GM21381 (cell line): ENCODE measurements around the gene CNMD.

Source experiments
- ATAC-seq: cut with Tn5 transposase; IDR thresholded peaks from one replicate; pipeline ENCODE4 v1.9.1; 2021; ENCODE audit warnings: mild to moderate bottlenecking, moderate library complexity; ENCODE audit not compliant: unreplicated experiment

The CNMD gene

DNA sequence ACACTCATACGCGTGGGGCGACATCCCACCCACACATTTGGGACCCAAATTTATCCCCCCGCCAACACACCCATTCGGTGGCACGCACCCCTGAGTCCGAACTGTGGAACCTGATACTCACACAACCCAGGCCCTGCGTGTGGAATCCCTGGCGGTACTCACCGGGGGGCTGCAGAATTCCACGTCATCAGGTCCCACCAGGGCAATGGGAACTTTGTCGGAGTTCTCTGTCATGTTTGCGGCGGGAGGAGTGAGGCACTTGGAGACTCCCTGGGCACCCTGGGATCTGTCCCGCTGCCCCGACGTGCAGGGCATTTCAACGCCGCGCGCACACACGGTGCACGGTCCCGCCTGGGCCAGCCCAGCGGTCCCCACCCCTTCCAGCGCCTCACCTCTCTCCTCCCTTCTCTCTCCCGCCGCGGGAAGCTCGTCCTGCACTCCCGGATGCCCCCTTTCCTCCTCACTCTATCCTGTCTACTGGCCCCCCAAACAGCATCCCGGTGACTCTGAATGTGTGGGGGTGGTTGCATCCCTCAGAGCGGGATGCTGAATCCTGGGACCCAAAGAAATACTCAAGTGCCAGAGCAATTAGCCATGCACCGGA is at the start of gene CNMD:
Gene CNMD (minus strand): TSS at position 353 of the 604 bp plus-strand sequence. CDS start 119 bp downstream, at position 234.
- ATAC-seq = no peak

DNA sequence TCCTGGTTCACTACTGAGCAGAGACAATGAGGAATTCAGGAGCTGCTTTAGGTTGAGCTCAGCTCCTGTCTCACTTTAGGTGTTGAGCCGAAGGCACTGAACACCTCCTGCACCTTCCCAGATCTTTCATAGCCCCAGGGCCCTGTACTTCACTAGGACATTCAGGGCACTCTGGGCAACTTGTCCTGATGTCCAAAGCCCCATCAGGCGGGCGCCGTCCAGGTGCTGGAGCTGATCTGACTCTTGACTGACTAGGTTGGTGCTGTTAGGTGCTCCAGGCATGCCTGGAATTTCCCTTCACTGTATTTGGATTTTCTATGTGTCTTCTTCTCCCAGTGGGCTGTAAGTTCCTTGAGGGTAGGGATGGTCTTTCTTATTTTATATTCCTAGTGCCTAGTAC is 48.4 kb upstream of the CNMD start:
- no peak for ATAC-seq

DNA sequence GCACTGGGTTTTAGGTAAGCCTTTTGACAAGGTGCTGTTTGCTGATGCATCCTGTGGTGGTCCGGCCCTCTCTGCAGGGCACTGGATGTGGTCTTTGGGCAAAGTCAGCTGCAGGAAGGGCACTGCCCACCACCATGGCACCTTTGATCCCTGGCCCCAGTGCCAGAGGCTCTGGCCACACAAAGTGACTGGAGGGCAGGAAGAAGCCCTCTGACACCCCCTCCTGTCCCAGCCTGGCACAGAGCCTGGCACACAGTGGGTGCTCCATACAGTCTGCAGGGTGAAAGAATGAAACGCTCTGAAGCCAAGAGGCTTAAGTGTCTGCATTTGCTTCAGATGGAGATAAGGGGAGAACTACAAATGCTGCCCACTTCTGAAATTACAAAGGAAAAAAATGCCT is 47.6 kb upstream of the CNMD start:
- no peak for ATAC-seq

DNA sequence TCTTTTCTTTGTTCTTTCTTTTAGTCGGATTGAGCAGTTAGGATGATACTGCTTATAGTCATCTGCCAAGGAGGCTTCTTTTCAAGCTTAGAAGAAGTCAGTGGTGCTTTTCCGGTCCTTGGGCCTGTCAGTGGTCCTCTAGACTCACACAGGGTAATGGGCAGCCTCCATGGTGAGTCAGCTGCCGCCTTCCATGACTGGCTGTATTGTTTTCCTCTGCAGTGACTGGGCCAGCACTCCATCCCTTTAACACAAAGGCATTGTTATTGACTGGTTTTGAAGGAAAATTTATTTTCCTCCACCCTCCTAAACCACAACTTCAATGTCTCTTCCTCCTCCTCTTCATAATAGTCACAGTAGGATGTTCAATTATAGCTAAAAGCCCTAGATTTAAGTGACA is 47.1 kb upstream of the CNMD start:
- ATAC-seq = no peak

DNA sequence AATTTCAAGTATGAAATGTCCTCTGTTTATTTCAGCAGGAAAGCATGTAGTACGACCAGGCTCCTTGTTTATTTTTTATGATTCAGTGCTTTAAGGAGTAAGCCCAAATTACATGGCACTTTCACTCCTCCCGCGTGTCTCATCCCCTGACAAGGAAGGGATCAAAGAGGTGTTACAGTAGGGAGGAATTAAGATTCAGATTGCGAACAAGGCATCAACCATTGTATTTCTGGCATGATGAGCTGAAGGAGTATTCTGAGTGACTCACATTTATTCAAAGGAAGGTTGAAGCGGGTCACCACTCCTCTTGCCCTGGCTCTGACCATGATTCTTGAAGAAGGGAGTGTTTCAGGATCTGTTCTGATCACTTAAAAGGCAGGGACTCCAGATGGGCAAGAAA is 46.1 kb upstream of the CNMD start:
- no peak for ATAC-seq

DNA sequence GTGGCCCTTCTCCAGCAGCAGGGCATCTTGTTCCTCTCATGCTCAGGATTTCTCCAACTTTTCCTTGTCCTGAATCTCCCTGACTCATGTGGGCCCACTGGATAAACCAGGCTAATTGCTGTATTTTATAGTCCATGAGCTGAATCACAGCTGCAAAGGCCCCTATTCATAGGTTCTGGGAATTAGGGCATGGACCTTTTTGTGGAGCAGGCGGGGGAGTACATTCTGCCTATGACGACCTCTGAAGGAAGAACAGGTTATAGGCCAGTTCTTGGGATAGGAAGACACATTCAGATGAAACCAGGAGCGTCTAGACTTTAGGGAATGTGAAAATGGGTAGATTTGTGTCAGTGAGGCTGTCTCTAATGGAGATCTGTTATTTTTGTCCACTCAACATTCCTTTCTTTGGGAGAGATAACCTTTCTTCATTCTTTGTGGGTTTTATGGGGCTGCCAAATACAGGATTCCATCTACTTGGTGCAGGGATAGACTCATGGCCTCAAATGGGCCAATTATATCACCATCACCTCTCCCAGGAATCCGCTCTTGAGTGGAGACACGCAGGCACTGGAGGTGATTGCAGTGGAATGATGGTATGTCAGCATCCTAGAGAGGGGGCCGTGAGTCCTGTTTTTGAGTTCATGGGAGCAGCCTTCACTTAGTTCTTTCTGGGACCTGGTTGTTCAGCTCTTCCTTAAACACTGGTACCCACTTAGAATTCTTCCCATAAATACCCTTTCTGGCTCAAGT is 45.1 kb upstream of the CNMD start:
- no peak for ATAC-seq

DNA sequence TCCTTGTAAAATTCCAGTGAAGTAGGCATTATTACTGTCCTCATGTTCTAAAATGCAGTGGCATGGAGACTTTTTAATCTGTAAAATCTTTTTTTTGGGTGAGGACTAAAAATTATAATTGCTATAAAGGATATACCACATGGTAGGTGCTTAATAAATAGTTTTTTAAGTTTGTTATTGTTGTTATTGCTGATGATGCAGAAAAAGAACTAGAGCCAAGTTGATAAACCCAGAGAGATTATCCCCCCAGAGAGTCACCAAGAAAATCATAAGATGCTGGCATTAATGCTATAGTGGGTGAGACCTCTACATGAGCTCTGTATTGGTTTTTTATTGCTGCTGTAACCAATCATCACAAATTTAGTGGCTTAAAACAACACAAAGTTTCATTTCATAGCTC is 44.3 kb upstream of the CNMD start:
- ATAC-seq = no peak

DNA sequence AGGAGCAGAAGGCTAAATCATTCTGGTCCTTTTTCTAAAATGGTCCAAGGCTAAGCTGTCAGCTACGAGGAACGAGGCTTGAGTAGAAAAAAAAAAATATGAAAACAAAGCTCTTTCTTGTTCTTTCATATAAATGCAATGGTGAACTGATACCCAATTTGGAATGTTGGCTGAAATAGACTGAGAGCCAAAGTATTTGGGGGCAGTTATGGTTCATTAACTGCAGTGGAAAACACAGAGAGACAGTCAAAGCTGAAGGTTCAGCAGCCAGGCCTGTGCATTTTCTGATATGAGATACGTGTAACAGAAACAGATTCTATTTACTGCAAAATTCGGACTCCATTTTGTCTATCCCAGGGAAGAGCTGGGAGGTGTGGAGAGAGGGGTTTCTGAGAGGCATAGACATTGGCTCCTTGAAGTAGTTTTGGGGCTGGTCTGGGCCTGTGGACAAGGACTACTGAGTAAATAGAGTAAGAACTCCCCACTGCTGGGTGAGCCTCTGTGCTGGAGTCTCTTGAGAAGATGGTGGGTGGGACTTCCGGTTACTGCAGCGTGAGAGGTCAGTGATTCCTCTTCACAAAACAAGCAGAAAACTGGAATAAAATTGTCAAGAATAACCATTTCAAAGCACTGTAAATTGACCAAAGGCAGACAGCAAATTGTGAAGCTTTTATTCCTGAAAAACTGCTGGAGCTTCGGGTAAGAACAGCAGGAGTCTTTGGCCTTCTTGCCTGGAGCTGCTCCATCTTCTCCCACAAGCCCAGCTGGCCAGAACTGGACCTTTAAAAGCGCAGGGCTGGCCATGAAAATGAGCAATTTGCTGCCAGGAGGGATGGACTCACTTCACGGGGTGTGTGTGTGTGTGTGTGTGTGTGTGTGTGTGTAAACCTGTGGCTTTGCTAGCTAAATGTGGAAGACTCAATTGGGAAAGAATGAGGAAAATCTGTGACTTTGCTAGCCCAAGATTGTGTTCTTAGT is 43.1 kb upstream of the CNMD start:
- ATAC-seq = no peak

DNA sequence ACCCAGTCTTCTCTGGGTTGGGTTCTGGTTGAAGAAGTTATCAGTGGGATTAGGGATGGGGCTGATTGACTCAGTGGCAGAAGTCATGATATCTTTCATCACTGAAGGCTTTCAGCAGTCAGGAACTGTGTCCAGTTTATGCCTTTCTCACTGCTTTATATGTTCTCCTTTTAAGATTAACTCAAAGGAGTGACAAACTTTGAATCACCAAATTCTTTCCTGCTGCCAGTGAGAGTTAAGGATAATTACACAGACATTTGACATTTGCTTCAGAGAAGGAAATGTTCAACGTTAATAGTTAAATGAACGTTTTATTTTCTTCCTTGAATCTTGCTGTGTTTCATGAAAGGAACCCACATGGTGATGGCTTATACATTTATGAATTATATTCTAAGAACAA is 41.0 kb upstream of the CNMD start:
- no peak for ATAC-seq

DNA sequence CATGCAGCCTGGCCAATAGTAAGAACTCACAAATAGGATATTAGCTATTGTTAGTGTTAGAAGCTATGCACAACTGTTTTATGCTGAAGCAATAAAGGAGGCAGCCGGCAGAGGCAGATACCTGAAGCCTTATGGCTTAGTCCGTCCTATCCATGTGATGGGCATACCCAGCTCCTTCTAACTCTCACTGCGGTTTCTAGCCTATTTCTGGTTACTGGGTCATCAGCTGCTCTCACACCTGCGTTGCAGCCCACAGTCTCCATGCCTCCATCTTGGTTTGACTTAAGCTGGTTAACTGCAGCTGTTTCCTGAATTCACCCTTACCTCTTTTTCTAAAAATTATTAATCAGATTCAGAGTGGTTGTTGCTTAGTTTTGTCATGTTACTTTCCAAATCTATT is 40.5 kb upstream of the CNMD start:
- no peak for ATAC-seq

DNA sequence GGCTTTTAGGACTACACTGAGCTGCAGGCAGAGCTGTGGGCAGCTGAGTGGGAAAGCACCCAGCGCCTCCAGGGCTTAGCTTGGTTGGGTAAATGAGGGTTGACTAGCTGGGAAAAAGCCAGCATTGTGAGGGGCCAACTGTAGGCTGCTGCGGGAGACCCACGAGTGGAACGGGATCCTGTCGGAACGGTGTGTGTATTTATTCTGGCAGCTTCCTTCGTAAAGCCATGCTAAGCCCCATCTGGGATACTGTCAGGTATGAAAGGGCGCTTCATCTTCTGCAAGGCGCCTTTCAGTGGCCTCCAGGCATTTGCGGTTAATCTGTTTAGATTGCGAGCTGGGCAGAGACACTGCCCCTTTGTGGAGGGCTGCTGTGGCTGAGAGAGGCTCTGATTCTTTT is 39.5 kb upstream of the CNMD start:
- no peak for ATAC-seq

DNA sequence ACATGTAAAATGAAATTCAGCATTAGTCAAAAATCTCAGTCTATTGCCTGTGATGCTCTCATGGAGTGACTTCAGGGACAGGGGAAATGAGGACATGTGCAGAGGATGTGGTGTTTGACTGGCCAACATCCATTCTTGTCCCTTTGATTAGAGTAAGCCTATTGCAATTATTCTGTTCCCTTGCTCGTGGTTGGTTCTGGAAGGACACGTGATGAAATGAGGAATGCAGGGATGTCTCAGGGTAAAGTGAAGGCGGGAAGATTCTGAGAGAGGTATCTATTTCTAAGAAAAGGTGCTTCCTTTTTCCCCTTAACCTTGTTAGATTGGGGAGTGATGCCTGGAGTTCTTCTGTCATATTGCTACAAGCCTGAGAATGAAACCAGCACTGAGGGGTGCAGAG is 37.1 kb upstream of the CNMD start:
- no peak for ATAC-seq

DNA sequence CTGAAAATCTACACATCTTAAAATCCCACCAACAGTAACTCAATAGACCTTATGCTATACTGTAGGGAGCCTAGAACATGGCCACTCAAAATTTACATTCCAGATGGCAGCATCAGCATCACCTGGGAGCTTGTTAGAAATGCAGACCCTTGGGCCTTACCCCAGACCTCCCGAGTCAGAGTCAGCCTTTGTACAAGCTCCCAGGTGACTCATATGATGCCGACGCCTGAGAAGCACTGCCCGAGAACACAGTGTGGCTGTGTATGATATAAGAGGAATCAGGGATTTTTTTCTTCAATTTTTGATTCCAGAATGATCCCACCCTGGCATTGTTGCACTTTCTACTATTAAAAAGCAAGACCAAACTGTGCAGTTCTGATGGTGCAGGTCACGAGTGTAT is 35.9 kb upstream of the CNMD start:
- ATAC-seq = no peak

DNA sequence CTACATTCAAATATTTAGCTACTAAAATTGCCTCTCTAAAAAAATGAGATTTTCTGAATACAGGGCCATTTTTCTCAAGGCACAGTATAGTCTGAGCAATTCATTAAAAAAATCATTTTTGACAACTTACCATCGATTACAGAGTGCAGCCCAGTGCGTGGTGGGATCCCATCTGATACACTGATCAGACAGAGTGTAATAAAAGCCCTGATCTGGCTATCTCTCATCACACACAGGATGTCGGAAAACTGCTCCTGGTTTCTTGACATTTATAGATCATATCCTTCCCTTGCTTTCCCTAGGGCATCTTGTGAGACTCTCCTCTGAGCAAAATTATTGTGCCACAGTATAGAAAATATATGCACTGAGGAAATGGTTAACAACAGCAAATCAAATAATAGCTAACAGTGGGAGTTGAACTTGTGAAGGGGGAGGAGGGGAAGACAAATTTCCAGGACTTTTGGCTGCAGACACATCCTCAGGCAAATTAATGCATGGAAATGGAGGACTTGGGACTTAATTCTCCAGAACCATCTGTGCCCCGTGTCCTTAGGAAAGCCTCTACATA is 28.4 kb upstream of the CNMD start:
- no peak for ATAC-seq

DNA sequence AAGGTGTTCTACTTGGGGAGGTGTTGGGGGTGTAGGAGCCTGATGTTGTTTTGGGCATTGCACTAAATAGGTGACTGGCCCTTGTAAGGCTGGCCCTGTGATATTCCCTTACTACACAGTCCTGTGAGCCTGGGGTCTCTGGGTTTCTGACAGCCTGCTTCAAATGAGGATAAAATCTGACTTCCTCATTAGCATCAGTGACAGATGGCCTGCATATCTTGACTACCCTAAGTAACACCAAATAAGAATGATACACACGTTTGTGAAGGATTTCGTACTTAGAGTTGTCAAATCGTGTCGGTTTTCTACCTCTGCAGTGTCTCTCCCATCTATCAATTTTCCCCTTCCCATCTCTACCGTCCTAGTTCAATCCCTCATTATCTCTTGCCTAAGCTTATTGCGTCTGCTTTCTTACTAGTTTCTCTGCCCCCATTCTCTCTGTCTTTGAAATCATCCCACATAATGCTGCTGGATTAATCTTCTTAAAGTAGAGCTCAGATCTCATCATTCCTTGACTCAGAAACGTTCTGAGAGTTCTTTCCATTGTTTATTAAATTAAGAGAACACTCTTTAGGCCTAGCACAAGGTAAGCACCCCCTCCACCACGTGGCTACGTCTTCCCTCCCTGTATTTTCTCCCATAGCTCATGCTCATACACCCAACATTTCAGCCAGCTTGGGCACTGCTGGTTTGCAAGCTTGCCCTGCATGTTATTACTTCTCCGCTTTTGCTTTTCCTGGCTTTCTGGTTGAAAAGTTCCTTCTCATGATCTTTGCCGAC is 26.2 kb upstream of the CNMD start:
- no peak for ATAC-seq

DNA sequence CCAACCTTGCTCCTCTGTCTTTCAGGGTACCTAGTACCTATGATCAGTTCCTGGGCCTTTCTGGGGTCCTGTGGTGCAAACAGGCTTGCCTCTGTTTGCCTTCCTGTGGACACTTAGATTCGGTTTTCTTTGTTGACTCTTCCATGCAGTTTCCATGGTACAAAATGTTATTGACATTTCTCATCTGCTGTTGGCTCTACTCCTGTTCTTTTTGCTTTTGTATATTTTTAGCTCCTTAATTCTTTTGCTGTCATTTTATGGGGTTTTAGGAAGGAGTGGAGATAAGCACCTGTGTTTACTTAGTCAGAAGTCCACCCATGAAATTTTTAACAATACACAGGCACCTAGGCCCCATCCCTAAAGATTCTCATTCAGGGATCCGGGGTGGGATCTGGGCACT is 20.5 kb upstream of the CNMD start:
- ATAC-seq = no peak

DNA sequence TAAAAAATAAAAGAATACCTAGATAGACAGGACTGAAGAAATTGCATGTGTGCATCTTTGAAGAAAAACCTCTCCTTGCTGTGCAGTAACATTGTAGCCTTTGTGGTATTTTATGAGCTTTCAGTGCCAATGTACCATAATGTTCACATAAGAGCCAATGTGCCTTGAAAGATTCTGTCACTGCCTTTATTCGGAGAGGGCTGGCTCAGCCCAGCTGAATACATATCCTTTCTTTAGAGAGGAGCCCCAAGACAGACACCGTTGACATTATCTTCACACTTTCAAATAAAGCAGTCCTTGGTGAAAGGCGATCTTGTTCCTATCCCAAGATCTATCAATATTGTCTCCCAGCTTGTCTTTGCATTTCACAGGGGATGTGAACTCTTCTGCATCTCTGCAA is 18.5 kb upstream of the CNMD start:
- no peak for ATAC-seq

DNA sequence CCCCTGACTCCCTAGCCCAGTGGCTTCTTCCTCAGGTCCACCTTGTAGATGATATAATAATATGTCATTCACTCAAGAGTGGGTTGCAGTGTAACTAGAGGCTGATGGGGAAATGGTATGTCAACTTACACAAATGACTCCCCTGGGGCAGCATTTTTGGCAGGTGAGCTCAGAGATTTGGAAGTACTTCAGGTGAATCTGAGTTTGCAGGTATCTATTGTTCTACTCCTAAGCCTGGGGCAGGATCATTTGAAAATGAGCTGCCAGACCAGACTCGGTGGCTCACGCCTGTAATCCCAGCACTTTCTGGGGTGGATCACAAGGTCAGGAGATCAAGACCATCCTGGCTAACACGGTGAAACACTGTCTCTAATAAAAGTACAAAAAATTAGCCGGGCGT is 11.6 kb upstream of the CNMD start:
- ATAC-seq = no peak

DNA sequence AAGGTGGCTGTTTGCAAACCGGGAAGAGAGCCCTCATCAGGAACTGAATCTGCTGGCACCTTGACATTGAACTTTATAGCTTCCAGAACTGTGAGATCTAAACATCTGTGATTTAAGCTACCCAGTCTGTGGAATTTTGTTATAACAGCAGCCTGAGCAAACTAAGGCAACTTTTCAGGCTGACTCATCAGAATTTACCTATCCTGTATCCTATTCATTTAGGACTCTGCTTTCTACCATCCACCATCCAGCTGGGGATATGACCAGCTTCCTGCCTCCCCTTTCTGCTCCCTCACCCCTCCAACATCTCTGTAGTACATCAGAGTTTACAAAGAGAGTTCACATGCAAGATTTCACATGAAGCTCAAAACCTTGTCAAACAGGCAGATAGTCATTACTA is 11.1 kb upstream of the CNMD start:
- ATAC-seq = no peak

DNA sequence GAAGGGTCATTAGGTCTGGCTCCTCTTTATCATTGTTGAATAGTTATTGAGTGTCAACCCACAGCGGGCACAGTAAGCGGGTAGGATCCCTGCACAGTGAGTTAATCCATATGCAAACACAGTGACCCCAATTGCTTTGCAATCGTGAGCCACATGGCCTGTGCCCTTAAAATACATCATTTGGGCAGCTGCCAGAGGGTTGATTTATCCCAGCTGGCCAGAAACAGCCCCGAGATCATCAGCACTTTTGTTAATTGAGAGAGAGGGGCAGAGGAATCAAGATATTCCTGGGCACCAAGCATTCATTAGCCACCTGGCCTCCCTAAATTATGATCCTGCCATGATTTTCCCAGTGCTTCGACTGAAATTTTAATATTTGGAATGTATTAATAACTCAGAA is 9.8 kb upstream of the CNMD start:
- ATAC-seq = no peak

DNA sequence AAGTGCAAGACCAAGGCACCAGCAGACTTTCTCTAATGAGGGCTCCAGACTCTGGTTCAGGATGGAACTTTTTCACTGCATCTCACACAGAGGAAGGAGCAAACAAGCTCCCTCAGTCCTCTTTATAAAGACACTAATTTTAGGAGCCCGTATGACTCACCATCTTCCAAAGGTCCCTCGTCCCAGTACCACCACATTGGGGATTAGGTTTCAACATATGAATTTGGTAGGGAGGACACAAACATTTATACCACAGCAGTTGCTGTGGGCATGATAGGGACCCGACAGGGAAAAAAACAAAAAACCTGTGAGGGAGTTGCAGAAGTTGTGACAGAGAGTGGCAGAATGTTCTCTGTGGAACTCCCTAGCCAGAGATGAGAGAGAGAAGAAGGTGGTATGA is 6.5 kb upstream of the CNMD start:
- no peak for ATAC-seq
